GM12878 (cell line): ENCODE data around the gene SIDT2. TPM values are rescaled to one million over a fixed set of nuclear protein-coding genes. Genes with fewer than 3 reads are reported as not detected.
A peak's percentile ranks its signal among the peaks of the same experiment; 100 is the strongest.

Experiments used
- ATAC-seq: fragments of 200-7000 bp; cut with Tn5 transposase; 3 replicates; pipeline ENCODE4 v1.9.1; 2020; ENCODE audit warnings: mild to moderate bottlenecking, moderate library complexity
- BruUV-seq: library from RNA; stranded (reverse); fragments of 400-500 nt; replicated peaks from 2 replicates; lab custom pipeline; 2021; lab: Mats Ljungman, UMichigan
- CTCF ChIA-PET: fragments of 300-600 bp; sonication (Branson Sonifier 250); formaldehyde crosslinking; extraction: SDS; loops from one replicate; lab custom pipeline; 2021; ENCODE audit warnings: inconsistent platforms; lab: Yijun Ruan, JAX
- POLR2A ChIA-PET: fragments of 350-600 bp; formaldehyde crosslinking; extraction: SDS; loops from one replicate; lab custom pipeline; 2021; ENCODE audit warnings: inconsistent platforms; lab: Charles Lee
- RAD21 ChIA-PET: fragments of 300-600 bp; sonication (Branson Sonifier 250); formaldehyde crosslinking; loops from one replicate; lab custom pipeline; 2023; ENCODE audit warnings: antibody characterized with exemption; ENCODE audit not compliant: unreplicated experiment; lab: Charles Lee
- SMC1A ChIA-PET: fragments of 300-600 bp; sonication (Branson Sonifier 250); formaldehyde crosslinking; loops from one replicate; lab custom pipeline; 2023; ENCODE audit not compliant: unreplicated experiment, uncharacterized antibody; lab: Charles Lee
- DNase-seq: peaks from one replicate; pipeline ENCODE4 v3.0.0-alpha.2; 2011; ENCODE audit warnings: low read depth, low spot score
- FAIRE-seq: peaks from 3 replicates; lab custom pipeline; 2011; peaks lifted over from hg19 to GRCh38; lab: Jason Lieb, UNC
- H2AFZ ChIP-seq: 2 replicates; pipeline ENCODE4 v1.6.0; 2011; ENCODE audit warnings: low read depth, low read length, control low read depth; ENCODE audit not compliant: control insufficient read depth
- H3K27ac ChIP-seq: 2 replicates; pipeline ENCODE4 v1.5.1; 2011; ENCODE audit warnings: control low read depth; ENCODE audit not compliant: control insufficient read depth, insufficient read depth
- H3K27me3 ChIP-seq, 2 experiments: replicated peaks in 1 of 2; 2 replicates each; pipeline versions ENCODE4 v1.6.0 to v1.6.1; 2011; ENCODE audit warnings: low read length in 1 of 2; ENCODE audit not compliant: control insufficient read depth in 2 of 2, insufficient read depth in 2 of 2
- H3K36me3 ChIP-seq, 2 experiments: 2 replicates each; pipeline ENCODE4 v1.5.1; 2011; ENCODE audit warnings: low read length in 1 of 2; ENCODE audit not compliant: control insufficient read depth in 2 of 2, insufficient read depth in 2 of 2
- H3K4me1 ChIP-seq: 2 replicates; pipeline ENCODE4 v1.6.1; 2011; ENCODE audit warnings: mild to moderate bottlenecking, low read length, moderate library complexity, mixed read lengths; ENCODE audit not compliant: control insufficient read depth, insufficient read depth
- H3K4me2 ChIP-seq: 2 replicates; pipeline ENCODE4 v1.6.0; 2011; ENCODE audit warnings: control low read depth; ENCODE audit not compliant: control insufficient read depth, insufficient read depth
- H3K4me3 ChIP-seq: fragments of 200-600 bp; sonication (generic); 2 replicates; pipeline ENCODE4 v1.5.1; 2016
- H3K79me2 ChIP-seq: 2 replicates; pipeline ENCODE4 v1.6.0; 2011; ENCODE audit warnings: low read length; ENCODE audit not compliant: control insufficient read depth, insufficient read depth
- H3K9ac ChIP-seq: 2 replicates; pipeline ENCODE4 v1.8.0; 2011; ENCODE audit warnings: low read length, control low read depth, mixed read lengths; ENCODE audit not compliant: control insufficient read depth, insufficient read depth
- H3K9me3 ChIP-seq: replicated peaks from 3 replicates; pipeline ENCODE4 v1.5.1; 2011; ENCODE audit warnings: mild to moderate bottlenecking, low read length; ENCODE audit not compliant: control insufficient read depth, insufficient read depth
- H4K20me1 ChIP-seq: 2 replicates; pipeline ENCODE4 v1.6.0; 2011; ENCODE audit not compliant: control insufficient read depth, insufficient read depth
- ATF7 ChIP-seq: fragments of 450-650 bp; IDR thresholded peaks from 2 replicates; pipeline ENCODE4 v1.6.1; 2016; ENCODE audit warnings: low read depth, mild to moderate bottlenecking
- BACH1 ChIP-seq: fragments of 450-650 bp; IDR thresholded peaks from 2 replicates; pipeline ENCODE4 v1.6.1; 2017; ENCODE audit warnings: mild to moderate bottlenecking, borderline replicate concordance
- CBX3 ChIP-seq: fragments of 200-600 bp; sonication (generic); IDR thresholded peaks from 2 replicates; pipeline ENCODE4 v1.6.1; 2016; ENCODE audit warnings: low read depth, borderline replicate concordance
- E2F4 ChIP-seq: IDR thresholded peaks from 2 replicates; pipeline ENCODE4 v1.6.1; 2012; ENCODE audit warnings: low read depth, low read length, improper control_type of control experiment
- FOXK2 ChIP-seq: fragments of 450-650 bp; IDR thresholded peaks from 2 replicates; pipeline ENCODE4 v1.6.1; 2017; ENCODE audit warnings: mild to moderate bottlenecking, moderate library complexity
- JUNB ChIP-seq: IDR thresholded peaks from 2 replicates; pipeline ENCODE4 v1.6.1; 2016; ENCODE audit warnings: antibody characterized with exemption, mild to moderate bottlenecking
- MTA2 ChIP-seq: fragments of 450-650 bp; IDR thresholded peaks from 2 replicates; pipeline ENCODE4 v1.6.1; 2016; ENCODE audit warnings: low read depth, mild to moderate bottlenecking, moderate library complexity
- NFXL1 ChIP-seq: fragments of 450-650 bp; IDR thresholded peaks from 2 replicates; pipeline ENCODE4 v1.6.1; 2017; ENCODE audit warnings: antibody characterized with exemption, mild to moderate bottlenecking, borderline replicate concordance
- NRF1 ChIP-seq: conservative IDR thresholded peaks from 2 replicates; pipeline ENCODE4 v1.6.1; 2011; ENCODE audit warnings: mild to moderate bottlenecking, low read depth, low read length, improper control_type of control experiment
- PAX5 ChIP-seq: IDR thresholded peaks from 2 replicates; pipeline ENCODE4 v1.6.1; 2011; ENCODE audit warnings: low read depth, low read length, borderline replicate concordance
- POLR2AphosphoS5 ChIP-seq: IDR thresholded peaks from 2 replicates; pipeline ENCODE4 v1.6.1; 2011; ENCODE audit warnings: mild to moderate bottlenecking, low read length, inconsistent platforms
- RUNX3 ChIP-seq: IDR thresholded peaks from 2 replicates; pipeline ENCODE4 v1.6.1; 2012; ENCODE audit warnings: low read length, inconsistent platforms
- SIX5 ChIP-seq: IDR thresholded peaks from 2 replicates; pipeline ENCODE4 v1.6.1; 2011; ENCODE audit warnings: mild to moderate bottlenecking, low read depth, low read length, moderate library complexity; ENCODE audit not compliant: severe bottlenecking
- SREBF2 ChIP-seq: IDR thresholded peaks from 2 replicates; pipeline ENCODE4 v1.6.1; 2012; ENCODE audit warnings: mild to moderate bottlenecking, low read length
- TARDBP ChIP-seq: IDR thresholded peaks from 2 replicates; pipeline ENCODE4 v1.6.1; 2016; ENCODE audit warnings: borderline replicate concordance
- YBX1 ChIP-seq: fragments of 450-650 bp; IDR thresholded peaks from 2 replicates; pipeline ENCODE4 v1.6.1; 2016; ENCODE audit warnings: antibody characterized with exemption
- ZSCAN29 ChIP-seq: fragments of 450-650 bp; IDR thresholded peaks from 2 replicates; pipeline ENCODE4 v1.6.1; 2017; ENCODE audit warnings: mild to moderate bottlenecking, moderate library complexity
- WGBS: methylation state at CpG from one replicate; pipeline ENCODE4 v1.1.6; 2016; ENCODE audit warnings: low lambda C conversion rate; ENCODE audit not compliant: insufficient replicate concordance, insufficient coverage; ENCODE audit errors: missing lambda C conversion rate; 5-methylcytosine and 5-hydroxymethylcytosine counted together
- in situ Hi-C: fragments of 300-500 bp; cut with MboI; formaldehyde crosslinking; loops from 9 replicates; pipeline ENCODE4 v1.14.3; 2018; ENCODE audit warnings: mixed read lengths
- intact Hi-C: fragments of 100-400 bp; cut with micrococcal nuclease; formaldehyde crosslinking; loops from one replicate; pipeline ENCODE4 v1.14.2; 2022; ENCODE audit not compliant: unreplicated experiment
- polyA plus RNA-seq, 11 experiments: library from polyadenylated mRNA; depleted of rRNA in 4 of 11; unstranded in 6 of 11; stranded (reverse) in 5 of 11; fragments of >200 nt; fragmentation: Nextera tagmentation in 4 of 11; fragmentation: Illumina TruSeq in 1 of 11; extraction: Ambion mirVana in 4 of 11; extraction: Trizol in 1 of 11; gene quantifications; 1 replicate in 1 of 11; 2 replicates in 10 of 11; pipeline versions ENCODE4 v1.2.1 to v1.2.3, GENCODE V29; 2011 to 2016; ENCODE audit warnings: inconsistent platforms in 2 of 11, missing spikeins in 2 of 11, low read depth in 1 of 11
- total RNA-seq, 4 experiments: library from RNA; depleted of rRNA in 3 of 4; stranded (reverse); fragments of >200 nt in 3 of 4; fragmentation: Illumina TruSeq in 1 of 4; extraction: Trizol in 1 of 4; gene quantifications; 2 replicates each; pipeline versions ENCODE4 v1.2.1 to v1.2.3, GENCODE V29; 2013 to 2021
- TF ChIP-seq, protein P1 (sequence below): fragments of 150-350 bp; IDR thresholded peaks from 2 replicates; pipeline ENCODE4 v1.6.1; 2016; ENCODE audit warnings: low read depth, low read length
- TF ChIP-seq, protein P2 (sequence below): IDR thresholded peaks from 2 replicates; pipeline ENCODE4 v1.6.1; 2011; ENCODE audit warnings: low read depth, mild to moderate bottlenecking, low read length, moderate library complexity, borderline replicate concordance; ENCODE audit errors: extremely low read depth

The SIDT2 gene
- total and polyA plus RNA-seq, 10 of the 15 experiments (the other 5 are each of a cell fraction or from before 2014, with no cell fraction given): 4.9 to 23.9 (median 10.3) TPM

DNA sequence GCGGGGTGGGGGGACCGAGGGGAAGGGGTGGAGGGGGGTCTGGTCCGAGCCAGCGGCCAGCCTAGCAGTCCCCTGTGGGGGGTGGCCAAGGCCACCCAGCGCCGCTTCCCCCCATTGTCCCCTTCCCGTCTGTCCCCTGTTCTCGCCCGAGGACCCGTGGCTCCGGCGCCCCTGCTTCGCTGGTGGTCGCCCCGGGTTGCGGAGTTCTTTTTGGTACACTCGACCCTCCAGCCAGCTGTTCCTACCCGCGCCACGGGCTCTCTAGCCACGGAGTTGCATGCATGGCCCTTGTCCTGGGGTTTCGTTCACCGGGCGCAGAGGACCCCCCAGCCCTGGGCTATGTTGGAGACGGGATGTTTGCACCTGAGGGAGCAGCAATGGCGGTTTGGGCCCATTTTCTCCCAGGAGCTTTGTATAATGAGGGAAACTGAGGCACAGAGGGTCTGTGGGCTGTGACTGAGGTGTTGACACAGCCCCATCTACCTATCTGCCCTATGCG is 54.4 kb downstream of the SIDT2 start:
- 7% methylated on average over 22 of the region's 27 CpGs for WGBS
- DNase-seq (no peak), FAIRE-seq (no peak), ATAC-seq (peak; percentile 27)
- Histone ChIP-seq H3K79me2 (peaks cover 46% of the 10 kb centered on the region), H3K9me3 (no peaks in the 10 kb centered on the region), H4K20me1 (no peaks in the 10 kb centered on the region), H3K27me3 (no peaks in the 10 kb centered on the region), H2AFZ (peak overlapping the region; percentile 69), H3K4me3 (peak overlapping the region; percentile 89), H3K9ac (peak overlapping the region; percentile 82), H3K27ac (peak overlapping the region; percentile 64), H3K4me2 (peak overlapping the region; percentile 92), H3K36me3 (peaks cover 6 to 8% of the 10 kb centered on the region in 2 experiments; a peak in 3 of 4 replicates), H3K4me1 (peaks cover 9% of the 10 kb centered on the region)
- ChIA-PET CTCF (interaction anchor here (0.6 to 17.3 kb wide), 4 partner anchors 12 to 380 kb away, joined by 3 to 422 read pairs (median 6); partner anchors contain the start of gene SIDT2), RAD21 (interaction anchor here (9.9 kb wide), 1 partner anchor 52 kb away, joined by 159 read pairs; the partner anchor contains the start of gene SIDT2), SMC1A (interaction anchor here (12.2 kb wide), 1 partner anchor 52 kb away, joined by 187 read pairs; the partner anchor contains the start of gene SIDT2), POLR2A (interaction anchor here (3.6 kb wide), 1 partner anchor 53 kb away, joined by 51 read pairs; the partner anchor contains the start of gene SIDT2)
- BruUV-seq: no TSS peak
- intact Hi-C loops (loop anchor here (2.0 to 5.0 kb wide), 2 partner anchors 94 to 584 kb away; partner anchors contain the start of gene CEP164), in situ Hi-C loops (no loop called here)
- TF ChIP-seq ATF7 (no peak), NRF1 (no peak), SREBF2 (no peak), CBX3 (no peak), RUNX3 (no peak), NFXL1 (no peak), TARDBP (no peak), E2F4 (no peak), BACH1 (no peak), YBX1 (no peak), JUNB (no peak), ZSCAN29 (no peak), PAX5 (no peak), POLR2AphosphoS5 (no peak), SIX5 (no peak), FOXK2 (no peak), MTA2 (no peak)
- TF ChIP-seq, protein P1, sequence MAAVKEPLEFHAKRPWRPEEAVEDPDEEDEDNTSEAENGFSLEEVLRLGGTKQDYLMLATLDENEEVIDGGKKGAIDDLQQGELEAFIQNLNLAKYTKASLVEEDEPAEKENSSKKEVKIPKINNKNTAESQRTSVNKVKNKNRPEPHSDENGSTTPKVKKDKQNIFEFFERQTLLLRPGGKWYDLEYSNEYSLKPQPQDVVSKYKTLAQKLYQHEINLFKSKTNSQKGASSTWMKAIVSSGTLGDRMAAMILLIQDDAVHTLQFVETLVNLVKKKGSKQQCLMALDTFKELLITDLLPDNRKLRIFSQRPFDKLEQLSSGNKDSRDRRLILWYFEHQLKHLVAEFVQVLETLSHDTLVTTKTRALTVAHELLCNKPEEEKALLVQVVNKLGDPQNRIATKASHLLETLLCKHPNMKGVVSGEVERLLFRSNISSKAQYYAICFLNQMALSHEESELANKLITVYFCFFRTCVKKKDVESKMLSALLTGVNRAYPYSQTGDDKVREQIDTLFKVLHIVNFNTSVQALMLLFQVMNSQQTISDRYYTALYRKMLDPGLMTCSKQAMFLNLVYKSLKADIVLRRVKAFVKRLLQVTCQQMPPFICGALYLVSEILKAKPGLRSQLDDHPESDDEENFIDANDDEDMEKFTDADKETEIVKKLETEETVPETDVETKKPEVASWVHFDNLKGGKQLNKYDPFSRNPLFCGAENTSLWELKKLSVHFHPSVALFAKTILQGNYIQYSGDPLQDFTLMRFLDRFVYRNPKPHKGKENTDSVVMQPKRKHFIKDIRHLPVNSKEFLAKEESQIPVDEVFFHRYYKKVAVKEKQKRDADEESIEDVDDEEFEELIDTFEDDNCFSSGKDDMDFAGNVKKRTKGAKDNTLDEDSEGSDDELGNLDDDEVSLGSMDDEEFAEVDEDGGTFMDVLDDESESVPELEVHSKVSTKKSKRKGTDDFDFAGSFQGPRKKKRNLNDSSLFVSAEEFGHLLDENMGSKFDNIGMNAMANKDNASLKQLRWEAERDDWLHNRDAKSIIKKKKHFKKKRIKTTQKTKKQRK: no peak
- TF ChIP-seq, protein P2, sequence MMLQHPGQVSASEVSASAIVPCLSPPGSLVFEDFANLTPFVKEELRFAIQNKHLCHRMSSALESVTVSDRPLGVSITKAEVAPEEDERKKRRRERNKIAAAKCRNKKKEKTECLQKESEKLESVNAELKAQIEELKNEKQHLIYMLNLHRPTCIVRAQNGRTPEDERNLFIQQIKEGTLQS: no peak
